NCI-H226 (cell line): ENCODE results near the gene MYOM1.
"Not testable (repeated sequence)": the region's sequence is repeated elsewhere in the genome, so short reads cannot be mapped to it uniquely, and the experiment has no call there.

Experiments used
- DNase-seq: peaks from one replicate; pipeline ENCODE4 v3.0.0-alpha.2; 2015

MYOM1 gene

DNA sequence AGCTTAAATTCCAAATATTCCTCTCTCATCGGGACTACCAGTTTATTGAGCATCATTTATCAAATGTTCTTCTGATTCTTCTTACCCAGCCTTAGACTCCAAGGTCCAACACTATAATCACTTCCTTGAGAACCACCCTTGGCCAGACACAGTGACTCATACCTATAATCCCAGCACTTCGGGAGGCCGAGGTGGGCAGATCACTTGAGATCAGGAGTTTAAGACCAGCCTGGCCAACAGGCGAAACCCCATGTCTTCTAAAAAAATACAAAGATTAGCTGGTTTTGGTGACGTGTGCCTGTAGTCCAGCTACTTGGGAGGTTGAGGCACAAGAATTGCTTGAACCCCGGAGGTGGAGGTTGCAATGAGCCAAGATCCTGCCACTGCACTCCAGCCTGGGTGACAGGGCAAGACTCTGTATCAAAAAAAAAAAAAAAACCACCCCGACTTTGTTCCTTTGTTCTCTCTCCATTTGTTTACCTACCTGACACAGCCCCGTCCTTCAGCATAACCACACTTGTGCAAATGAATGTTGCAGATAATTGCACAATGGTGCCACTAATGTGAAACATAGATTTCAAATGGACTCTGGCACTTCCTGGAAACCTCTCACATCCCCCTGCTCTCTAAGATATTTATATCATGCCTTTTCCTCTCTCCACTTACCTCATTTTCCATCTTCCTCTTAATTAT is 167.9 kb downstream of the MYOM1 start:
- DNase-seq, result no peak

DNA sequence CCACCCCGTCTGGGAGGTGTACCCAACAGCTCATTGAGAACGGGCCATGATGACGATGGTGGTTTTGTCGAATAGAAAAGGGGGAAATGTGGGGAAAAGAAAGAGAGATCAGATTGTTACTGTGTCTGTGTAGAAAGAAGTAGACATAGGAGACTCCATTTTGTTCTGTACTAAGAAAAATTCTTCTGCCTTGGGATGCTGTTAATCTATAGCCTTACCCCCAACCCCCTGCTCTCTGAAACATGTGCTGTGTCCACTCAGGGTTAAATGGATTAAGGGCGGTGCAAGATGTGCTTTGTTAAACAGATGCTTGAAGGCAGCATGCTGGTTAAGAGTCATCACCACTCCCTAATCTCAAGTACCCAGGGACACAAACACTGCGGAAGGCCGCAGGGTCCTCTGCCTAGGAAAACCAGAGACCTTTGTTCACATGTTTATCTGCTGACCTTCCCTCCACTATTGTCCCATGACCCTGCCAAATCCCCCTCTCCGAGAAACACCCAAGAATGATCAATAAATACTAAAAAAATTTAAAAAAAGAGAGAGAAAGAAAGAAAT is 169.8 kb downstream of the MYOM1 start:
- not testable (repeated sequence) for DNase-seq

GRCh38 chr18:3048820-3049349 is 170.9 kb downstream of the MYOM1 start:
- DNase-seq, result no peak

DNA sequence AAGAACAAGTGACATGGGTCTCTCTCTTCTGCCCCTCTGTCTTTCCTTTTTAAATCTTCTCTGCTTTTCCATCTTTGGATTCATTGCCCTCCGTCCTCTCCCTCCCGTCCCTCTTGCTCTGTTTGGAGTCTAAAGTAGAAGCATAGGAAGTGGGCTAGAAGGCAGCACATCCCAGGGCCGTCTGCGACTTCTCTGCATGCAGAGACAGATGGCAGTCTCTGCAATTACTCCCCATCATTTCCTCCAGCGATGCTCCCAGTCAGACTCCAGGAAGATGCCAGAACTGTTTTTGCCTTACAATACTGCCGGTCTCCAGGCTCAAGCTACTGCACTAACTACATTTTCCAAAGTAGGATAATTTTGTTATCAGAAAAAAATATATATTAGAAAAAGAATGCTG is 171.6 kb downstream of the MYOM1 start:
- no peak for DNase-seq

GRCh38 chr18:3046216-3046808 is 173.5 kb downstream of the MYOM1 start:
- no peak for DNase-seq

DNA sequence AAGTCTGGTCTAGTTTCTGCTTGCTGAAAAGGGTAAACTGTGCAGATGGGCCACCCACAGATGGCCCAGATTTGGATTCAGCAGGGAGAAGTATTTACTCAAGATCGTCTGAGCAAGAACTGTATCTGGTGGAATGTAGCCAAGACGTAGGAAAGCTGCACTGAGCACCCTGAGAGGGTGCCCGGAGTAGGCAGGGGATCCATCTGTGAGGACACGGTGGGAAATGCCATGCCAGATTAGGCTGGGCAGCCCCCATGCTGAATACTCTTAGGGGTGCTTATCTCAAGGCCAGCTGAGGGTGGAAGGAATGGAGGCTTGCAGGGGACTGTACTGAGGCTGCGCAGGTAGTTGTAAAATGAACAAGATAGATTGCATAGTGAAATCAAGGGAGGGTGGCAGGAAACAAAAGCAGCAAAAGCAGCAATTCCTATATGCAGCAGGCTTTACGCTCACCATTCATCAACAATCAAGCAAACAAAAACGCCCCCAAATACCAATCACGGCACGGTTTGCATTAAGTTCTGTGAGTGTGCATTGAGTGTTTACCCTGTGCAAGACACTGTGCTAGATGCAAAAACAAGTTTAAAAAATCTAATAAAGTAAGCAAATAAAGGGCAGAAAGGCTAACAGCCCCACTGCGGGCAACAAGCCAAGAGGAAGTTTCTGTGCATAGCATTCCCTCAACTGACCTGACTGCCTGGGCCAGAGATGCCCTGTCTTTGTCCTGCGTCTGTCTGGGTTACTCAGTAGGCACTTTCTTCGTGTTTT is 174.7 kb downstream of the MYOM1 start:
- DNase-seq, result no peak

DNA sequence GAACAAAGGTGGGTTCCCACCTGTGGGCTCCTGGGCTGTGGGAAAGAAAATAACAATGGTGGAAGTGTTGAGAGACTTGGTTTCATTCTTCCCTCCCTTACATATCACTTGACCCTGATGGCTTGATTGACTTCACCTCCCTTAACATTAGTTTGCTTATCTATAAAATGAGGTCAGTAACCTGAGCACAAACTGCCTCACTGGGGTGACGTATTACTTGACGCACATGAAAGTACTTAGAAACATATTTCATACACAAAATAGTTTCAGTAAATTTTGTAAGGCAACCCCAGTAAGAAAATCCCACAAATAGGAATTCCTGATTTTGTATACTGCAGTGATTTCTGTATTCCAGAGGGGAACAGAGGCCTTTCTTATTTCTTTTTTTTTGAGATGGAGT is 177.4 kb downstream of the MYOM1 start:
- no peak for DNase-seq

GRCh38 chr18:3041843-3042242 is 177.9 kb downstream of the MYOM1 start:
- no peak for DNase-seq

GRCh38 chr18:3040881-3041280 is 178.9 kb downstream of the MYOM1 start:
- DNase-seq, result no peak

DNA sequence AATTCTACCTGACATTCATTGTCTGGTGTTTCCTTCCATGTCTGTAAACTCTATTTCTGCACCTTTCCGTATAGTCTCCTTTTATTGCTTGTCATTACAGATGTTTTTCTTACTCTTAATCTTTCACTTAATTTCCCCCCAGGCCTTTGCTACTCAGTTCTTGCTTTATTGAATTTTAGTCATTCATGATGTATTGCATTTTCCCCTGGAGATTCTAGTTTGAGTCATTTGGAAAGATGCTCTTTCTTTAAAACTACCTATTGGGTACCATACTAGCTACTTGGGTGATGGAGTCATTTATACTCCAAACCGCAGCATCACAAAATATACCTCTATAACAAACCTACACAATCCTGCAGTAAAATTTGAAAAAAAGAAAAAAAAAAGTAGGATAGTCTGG is 179.6 kb downstream of the MYOM1 start:
- no peak for DNase-seq

- DNase-seq, result no peak
Observed at GRCh38 chr18:3037423-3037915, 182.3 kb downstream of the MYOM1 start.

DNA sequence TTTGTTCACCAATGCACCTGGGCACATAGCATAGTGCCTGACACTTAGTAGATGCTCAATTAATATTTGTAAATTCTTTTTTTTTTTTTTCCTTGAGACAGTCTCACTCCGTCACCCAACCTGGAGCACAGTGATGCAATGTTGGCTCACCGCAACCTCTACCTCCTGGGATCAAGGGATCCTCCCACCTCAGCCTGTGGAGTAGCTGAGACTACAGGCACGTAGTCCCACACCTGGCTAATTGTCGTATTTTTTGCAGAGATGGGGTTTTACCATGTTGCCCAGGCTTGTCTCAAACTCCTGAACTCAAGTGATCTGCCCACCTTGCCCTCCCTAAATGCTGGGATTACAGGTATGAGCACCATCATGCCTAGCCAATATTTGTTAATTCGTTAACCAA is 183.7 kb downstream of the MYOM1 start:
- no peak for DNase-seq

- DNase-seq, result no peak
Observed at GRCh38 chr18:3035635-3036034, 184.1 kb downstream of the MYOM1 start.

- no peak for DNase-seq
Observed at GRCh38 chr18:3032721-3033120, 187.0 kb downstream of the MYOM1 start.

DNA sequence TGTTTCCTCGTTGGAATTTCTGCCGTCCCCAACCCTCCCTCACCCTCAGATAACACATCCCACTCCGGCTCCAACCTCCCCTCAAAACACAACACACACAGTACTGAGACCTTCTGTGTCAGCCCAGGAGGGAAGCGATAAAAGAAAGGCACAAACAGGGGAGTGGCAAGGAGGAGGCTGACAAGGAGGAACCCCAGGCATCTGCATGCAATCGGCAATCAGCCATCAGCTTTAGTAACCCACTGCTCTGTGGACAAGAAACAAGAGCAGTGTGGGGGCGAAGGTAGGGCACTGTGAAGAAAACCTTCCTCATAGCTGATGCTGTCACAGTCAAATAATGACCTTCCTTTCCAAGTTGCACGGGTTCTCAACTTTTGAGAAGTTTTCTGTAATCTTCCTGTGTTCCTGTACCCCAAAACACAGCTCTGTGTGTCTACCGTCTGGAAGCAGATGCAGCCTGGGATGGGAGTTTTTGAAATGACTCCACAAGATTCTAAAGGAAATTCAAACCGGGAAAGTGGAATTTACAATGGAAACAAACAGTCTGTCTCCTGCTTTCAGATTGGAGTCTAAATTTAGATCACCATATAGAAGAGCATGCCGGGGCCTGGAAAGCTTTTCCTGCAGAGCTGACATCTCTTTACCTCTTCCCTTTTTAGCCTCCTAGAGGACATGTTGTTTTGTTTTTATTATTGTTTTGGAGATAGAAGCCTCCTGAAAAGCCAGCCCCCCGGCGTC is 190.4 kb downstream of the MYOM1 start:
- no peak for DNase-seq

GRCh38 chr18:3028115-3028514 is 191.7 kb downstream of the MYOM1 start:
- DNase-seq, result not testable (repeated sequence)

- no peak for DNase-seq
Observed at GRCh38 chr18:3027370-3027891, 192.3 kb downstream of the MYOM1 start.

DNA sequence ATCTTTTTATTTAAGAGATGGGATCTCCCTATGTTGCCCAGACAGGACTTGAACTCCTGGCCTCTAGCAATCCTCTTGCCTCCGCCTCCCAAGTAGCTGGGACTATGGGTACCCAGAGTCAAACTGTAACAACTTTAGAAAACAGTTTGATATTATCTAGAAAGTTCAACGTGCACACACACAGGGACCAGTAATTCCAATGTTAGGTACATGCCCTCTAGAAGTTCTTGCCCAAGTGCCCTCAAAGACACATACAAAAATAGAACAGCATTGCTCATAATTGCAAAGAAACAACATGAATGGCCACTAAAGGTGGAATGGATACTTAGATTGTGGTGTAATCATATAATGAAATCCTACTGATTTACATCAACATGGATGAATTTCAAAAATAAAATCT is 194.2 kb downstream of the MYOM1 start:
- no peak for DNase-seq

DNA sequence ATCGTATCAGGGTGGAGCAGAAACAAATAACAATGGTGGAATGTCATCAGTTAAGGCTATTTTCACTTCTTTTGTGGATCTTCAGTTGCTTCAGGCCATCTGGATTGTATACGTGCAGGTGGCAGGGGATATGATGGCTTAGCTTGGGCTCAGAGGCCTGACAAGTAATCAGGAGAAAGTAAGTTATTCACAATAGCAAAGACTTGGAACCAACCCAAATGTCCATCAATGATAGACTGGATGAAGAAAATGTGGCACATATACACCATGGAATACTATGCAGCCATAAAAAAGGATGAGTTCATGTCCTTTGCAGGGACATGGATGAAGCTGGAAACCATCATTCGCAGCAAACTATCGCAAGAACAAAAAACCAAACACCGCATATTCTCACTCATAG is 196.2 kb downstream of the MYOM1 start:
- not testable (repeated sequence) for DNase-seq
